Naive B cell (primary cell): ENCODE data around the gene SCML2. TPM values are rescaled to one million over a fixed set of nuclear protein-coding genes. Genes with fewer than 3 reads are reported as not detected.
"Not testable (repeated sequence)": the region's sequence is repeated elsewhere in the genome, so short reads cannot be mapped to it uniquely, and the experiment has no call there.

ENCODE experiments used
- ATAC-seq, 2 donors: fragments of 150-1000 bp; cut with Tn5 transposase; 2 replicates each; pipeline ENCODE4 v1.10.0; 2021; ENCODE audit warnings: low read depth in 2 of 2, mild to moderate bottlenecking in 2 of 2, moderate library complexity in 2 of 2
- DNase-seq: peaks from one replicate; pipeline ENCODE4 v3.0.0; 2022
- H3K27ac Mint-ChIP-seq, 6 donors: one replicate each; pipeline ENCODE4 v1.8.0; 2020 to 2022; ENCODE audit warnings: mild to moderate bottlenecking in 6 of 6, mixed read lengths in 6 of 6, moderate library complexity in 5 of 6, inconsistent platforms in 2 of 6
- H3K27me3 Mint-ChIP-seq, 3 donors: one replicate each; pipeline ENCODE4 v1.8.0; 2021 to 2022; ENCODE audit warnings: mixed read lengths in 3 of 3, mild to moderate bottlenecking in 1 of 3
- H3K36me3 Mint-ChIP-seq, 2 donors: one replicate each; pipeline ENCODE4 v1.8.0; 2020 to 2022; ENCODE audit warnings: mixed read lengths in 2 of 2, inconsistent platforms in 1 of 2, mild to moderate bottlenecking in 1 of 2
- H3K4me1 Mint-ChIP-seq, 3 donors: one replicate each; pipeline ENCODE4 v1.8.0; 2020 to 2022; ENCODE audit warnings: mixed read lengths in 3 of 3, inconsistent platforms in 1 of 3, mild to moderate bottlenecking in 1 of 3, moderate library complexity in 1 of 3
- H3K4me3 Mint-ChIP-seq, 8 donors: one replicate each; pipeline ENCODE4 v1.8.0; 2020 to 2022; ENCODE audit warnings: mild to moderate bottlenecking in 8 of 8, mixed read lengths in 8 of 8, moderate library complexity in 8 of 8, inconsistent platforms in 2 of 8
- H3K9me3 Mint-ChIP-seq, 7 donors: one replicate each; pipeline ENCODE4 v1.8.0; 2020 to 2022; ENCODE audit warnings: mixed read lengths in 7 of 7, mild to moderate bottlenecking in 5 of 7, inconsistent platforms in 2 of 7, moderate library complexity in 1 of 7
- polyA plus RNA-seq, 6 donors: library from polyadenylated mRNA; unstranded; fragments of 300-500 nt; fragmentation: Illumina TruSeq; gene quantifications; one replicate each; pipeline ENCODE4 v1.2.3, GENCODE V29; 2021; ENCODE audit warnings: low read depth in 6 of 6

The SCML2 gene
- polyA plus RNA-seq, 6 donors from 2014 or later = 0.74 to 2.4 (median 0.84) TPM

- DNase-seq (no peak), ATAC-seq (no peak)
- peaks cover 4 to 20% of the 10 kb centered on the region in 2 donors for H3K36me3 Mint-ChIP-seq
- no peak overlapping the region for H3K4me3 Mint-ChIP-seq
- no peaks in the 10 kb centered on the region for H3K27me3 Mint-ChIP-seq
- peaks cover 1 to 18% (median 9%) of the 10 kb centered on the region in 7 donors for H3K9me3 Mint-ChIP-seq
- no peak overlapping the region for H3K27ac Mint-ChIP-seq
- no peaks in the 10 kb centered on the region for H3K4me1 Mint-ChIP-seq
These were observed 45.1 kb downstream of the SCML2 start for GRCh38 chrX:18309401-18309800.

- DNase-seq (no peak), ATAC-seq (no peak)
- H3K27ac Mint-ChIP-seq = no peak overlapping the region
- no peak overlapping the region for H3K4me3 Mint-ChIP-seq
- peaks cover 0 to 23% of the 10 kb centered on the region in 2 donors for H3K36me3 Mint-ChIP-seq
- peaks cover 6 to 33% (median 13%) of the 10 kb centered on the region in 7 donors for H3K9me3 Mint-ChIP-seq
- H3K27me3 Mint-ChIP-seq = no peaks in the 10 kb centered on the region
- H3K4me1 Mint-ChIP-seq = no peaks in the 10 kb centered on the region
These were observed 57.2 kb downstream of the SCML2 start for GRCh38 chrX:18297251-18297650.

GRCh38 chrX:18294893-18295292 lies 59.6 kb downstream of the SCML2 start:
- Mint-ChIP-seq H3K27ac (no peak overlapping the region), H3K27me3 (no peaks in the 10 kb centered on the region), H3K4me1 (no peaks in the 10 kb centered on the region), H3K9me3 (peaks cover 6 to 33% (median 13%) of the 10 kb centered on the region in 7 donors), H3K36me3 (peaks cover 0 to 23% of the 10 kb centered on the region in 2 donors), H3K4me3 (no peak overlapping the region)
- DNase-seq (no peak), ATAC-seq (no peak)

- no peak for ATAC-seq
- no peak overlapping the region for H3K27ac Mint-ChIP-seq
- H3K4me3 Mint-ChIP-seq = no peak overlapping the region
- H3K27me3 Mint-ChIP-seq = no peaks in the 10 kb centered on the region
- H3K36me3 Mint-ChIP-seq = peaks cover 0 to 11% of the 10 kb centered on the region in 2 donors
- peaks cover 2 to 10% (median 7%) of the 10 kb centered on the region in 7 donors for H3K9me3 Mint-ChIP-seq
- H3K4me1 Mint-ChIP-seq = no peaks in the 10 kb centered on the region
- no peak for DNase-seq
These were observed 63.4 kb downstream of the SCML2 start for GRCh38 chrX:18291006-18291545.

GRCh38 chrX:18290200-18290599 lies 64.3 kb downstream of the SCML2 start:
- ATAC-seq (no peak), DNase-seq (no peak)
- H3K27me3 Mint-ChIP-seq = no peaks in the 10 kb centered on the region
- H3K27ac Mint-ChIP-seq = no peak overlapping the region
- peaks cover 0 to 2% of the 10 kb centered on the region in 2 donors for H3K36me3 Mint-ChIP-seq
- peaks cover 0 to 2% (median under 1%) of the 10 kb centered on the region in 7 donors for H3K9me3 Mint-ChIP-seq
- H3K4me3 Mint-ChIP-seq = no peak overlapping the region
- H3K4me1 Mint-ChIP-seq = no peaks in the 10 kb centered on the region

- H3K4me3 Mint-ChIP-seq = no peak overlapping the region
These were observed 65.8 kb downstream of the SCML2 start for GRCh38 chrX:18288716-18289115.

GRCh38 chrX:18286322-18286831 lies 68.1 kb downstream of the SCML2 start:
- no peak for DNase-seq
- Mint-ChIP-seq H3K27ac (no peak overlapping the region), H3K27me3 (no peaks in the 10 kb centered on the region), H3K9me3 (peaks cover 0 to 6% (median 2%) of the 10 kb centered on the region in 7 donors), H3K4me3 (no peak overlapping the region), H3K4me1 (no peaks in the 10 kb centered on the region), H3K36me3 (no peaks in the 10 kb centered on the region)
- ATAC-seq = no peak

More at GRCh38 chrX:18288716-18289115, 65.8 kb downstream of the SCML2 start:
- DNase-seq = no peak
- H3K36me3 Mint-ChIP-seq = no peaks in the 10 kb centered on the region
- no peaks in the 10 kb centered on the region for H3K27me3 Mint-ChIP-seq
- ATAC-seq = no peak
- H3K4me1 Mint-ChIP-seq = no peaks in the 10 kb centered on the region
- H3K9me3 Mint-ChIP-seq = peaks cover 0 to 4% (median 0%) of the 10 kb centered on the region in 7 donors
- H3K27ac Mint-ChIP-seq = no peak overlapping the region

GRCh38 chrX:18278449-18278848 lies 76.0 kb downstream of the SCML2 start:
- Mint-ChIP-seq H3K4me1 (no peaks in the 10 kb centered on the region), H3K36me3 (peaks cover 7 to 26% of the 10 kb centered on the region in 2 donors), H3K4me3 (no peak overlapping the region), H3K27ac (no peak overlapping the region), H3K9me3 (peaks cover 14 to 43% (median 27%) of the 10 kb centered on the region in 7 donors), H3K27me3 (no peaks in the 10 kb centered on the region)
- no peak for DNase-seq
- no peak for ATAC-seq

GRCh38 chrX:18272222-18272621 lies 82.3 kb downstream of the SCML2 start:
- Mint-ChIP-seq H3K27me3 (no peaks in the 10 kb centered on the region), H3K27ac (peak overlapping the region in 1 of 6 donors; percentile 47)

GRCh38 chrX:18271725-18272124 lies 82.8 kb downstream of the SCML2 start:
- Mint-ChIP-seq H3K4me1 (no peaks in the 10 kb centered on the region), H3K4me3 (no peak overlapping the region), H3K27me3 (no peaks in the 10 kb centered on the region), H3K27ac (peak overlapping the region in 2 of 6 donors; percentile 32 to 47), H3K36me3 (peaks cover 7 to 31% of the 10 kb centered on the region in 2 donors), H3K9me3 (peaks cover 3 to 31% (median 23%) of the 10 kb centered on the region in 7 donors)
- ATAC-seq (no peak), DNase-seq (no peak)

More at GRCh38 chrX:18272222-18272621, 82.3 kb downstream of the SCML2 start:
- no peak for DNase-seq
- Mint-ChIP-seq H3K36me3 (peaks cover 7 to 31% of the 10 kb centered on the region in 2 donors), H3K4me1 (no peaks in the 10 kb centered on the region), H3K4me3 (no peak overlapping the region), H3K9me3 (peaks cover 3 to 32% (median 22%) of the 10 kb centered on the region in 7 donors)
- ATAC-seq = no peak

- no peak for ATAC-seq
- no peak for DNase-seq
- H3K4me3 Mint-ChIP-seq = no peak overlapping the region
- H3K27ac Mint-ChIP-seq = no peak overlapping the region
- H3K36me3 Mint-ChIP-seq = peaks cover 7 to 27% of the 10 kb centered on the region in 2 donors
- no peaks in the 10 kb centered on the region for H3K4me1 Mint-ChIP-seq
- H3K27me3 Mint-ChIP-seq = no peaks in the 10 kb centered on the region
- H3K9me3 Mint-ChIP-seq = peaks cover 2 to 28% (median 21%) of the 10 kb centered on the region in 7 donors
These were observed 83.2 kb downstream of the SCML2 start for GRCh38 chrX:18271309-18271708.

- no peaks in the 10 kb centered on the region for H3K36me3 Mint-ChIP-seq
- peak overlapping the region in 2 of 6 donors; percentile 39 to 70 for H3K27ac Mint-ChIP-seq
- DNase-seq (no peak), ATAC-seq (no peak)
- no peaks in the 10 kb centered on the region for H3K4me1 Mint-ChIP-seq
- H3K4me3 Mint-ChIP-seq = no peak overlapping the region
- H3K27me3 Mint-ChIP-seq = no peaks in the 10 kb centered on the region
- H3K9me3 Mint-ChIP-seq = peaks cover 0 to 5% (median 0%) of the 10 kb centered on the region in 7 donors
These were observed 99.4 kb downstream of the SCML2 start for GRCh38 chrX:18255059-18255458.

- H3K27me3 Mint-ChIP-seq = no peaks in the 10 kb centered on the region
- DNase-seq (no peak), ATAC-seq (no peak)
- no peaks in the 10 kb centered on the region for H3K36me3 Mint-ChIP-seq
- H3K4me1 Mint-ChIP-seq = no peaks in the 10 kb centered on the region
- H3K9me3 Mint-ChIP-seq = peaks cover 0 to 8% (median 0%) of the 10 kb centered on the region in 7 donors
- no peak overlapping the region for H3K4me3 Mint-ChIP-seq
- no peak overlapping the region for H3K27ac Mint-ChIP-seq
These were observed 101.7 kb downstream of the SCML2 start for GRCh38 chrX:18252644-18253359.

- H3K27me3 Mint-ChIP-seq, H3K9me3 Mint-ChIP-seq, H3K4me3 Mint-ChIP-seq, DNase-seq, H3K36me3 Mint-ChIP-seq, H3K4me1 Mint-ChIP-seq, ATAC-seq, H3K27ac Mint-ChIP-seq: not testable (repeated sequence)
These were observed 124.8 kb downstream of the SCML2 start for GRCh38 chrX:18229646-18230045.
